NCI-H524 treated with DMSO at 0.1 percent for 48 hours (cell line): ENCODE results near the gene NSUN7.
"Not testable (repeated sequence)": the region's sequence is repeated elsewhere in the genome, so short reads cannot be mapped to it uniquely, and the experiment has no call there.

Experiments used
- DNase-seq: peaks from one replicate; lab custom pipeline; 2025; lab: John Stamatoyannopoulos, UW

The NSUN7 gene

GRCh38 chr4:40737879-40738278 lies 11.9 kb upstream of the NSUN7 start:
- DNase-seq, result no peak

- no peak for DNase-seq
These were observed 10.4 kb upstream of the NSUN7 start for GRCh38 chr4:40739347-40739746.

- DNase-seq, result no peak
These were observed 5.5 kb upstream of the NSUN7 start for GRCh38 chr4:40744218-40744617.

- DNase-seq, result no peak
These were observed 4.3 kb upstream of the NSUN7 start for GRCh38 chr4:40745285-40745984.

- DNase-seq, result no peak
These were observed 2.4 kb upstream of the NSUN7 start for GRCh38 chr4:40747207-40747835.

DNA sequence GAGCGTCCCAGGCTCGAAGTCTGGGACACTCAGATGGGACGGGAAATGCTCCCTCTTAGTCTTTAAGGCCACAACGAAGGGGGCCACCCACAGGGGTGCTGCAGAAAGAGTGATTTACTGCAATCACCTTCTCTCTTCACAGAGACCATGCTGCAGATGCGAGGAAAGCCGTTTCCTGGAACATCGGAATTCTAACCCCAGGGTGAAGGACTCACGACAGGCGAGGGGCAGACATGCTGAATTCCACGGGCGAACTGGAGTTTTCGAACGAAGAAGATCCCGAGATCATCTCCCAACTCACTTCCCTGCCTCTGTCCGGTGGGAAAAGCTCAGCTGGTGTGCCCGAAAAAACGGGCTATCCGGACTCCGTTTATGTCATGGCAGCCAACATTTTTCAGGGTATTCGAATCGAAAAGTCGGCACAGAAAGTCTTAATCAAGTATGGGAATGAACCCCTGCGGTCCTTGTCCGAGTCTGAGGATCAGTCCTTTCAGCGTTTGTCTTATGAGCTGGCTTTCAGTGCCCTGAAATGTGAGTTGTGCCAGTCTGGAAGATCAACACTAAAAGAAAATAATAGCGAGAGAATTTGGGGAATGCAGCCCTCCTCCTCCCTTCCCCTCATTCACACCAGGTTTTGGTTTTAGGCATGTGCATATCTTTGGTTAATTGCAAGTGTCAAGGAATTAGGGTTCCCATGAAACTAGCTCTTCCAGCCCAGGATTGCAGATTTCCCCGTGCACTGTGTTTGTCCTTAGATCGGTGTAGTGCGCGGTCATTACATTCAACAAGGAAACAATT lies 905 bp downstream of the NSUN7 start:
- DNase-seq, result no peak

DNA sequence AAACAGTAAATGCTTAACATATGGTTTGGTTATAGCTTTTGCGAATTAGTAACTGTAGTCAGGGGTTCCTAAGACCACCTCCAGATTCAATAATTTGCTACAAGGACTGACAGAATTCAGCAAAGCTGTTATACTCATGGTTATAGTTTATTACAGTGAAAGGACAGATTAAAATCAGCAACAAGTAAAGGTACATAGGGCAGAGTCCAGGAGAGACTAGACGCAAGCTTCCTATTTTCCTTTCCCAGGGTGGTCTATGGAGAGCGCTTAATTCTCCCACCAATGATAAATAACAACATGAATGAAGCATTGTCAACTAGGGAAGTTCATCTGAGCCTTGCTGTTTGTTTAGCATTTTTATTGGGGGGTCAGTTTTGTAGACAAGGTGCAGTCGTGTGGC lies 5.9 kb downstream of the NSUN7 start:
- DNase-seq, result no peak

GRCh38 chr4:40763228-40763716 lies 13.5 kb downstream of the NSUN7 start:
- no peak for DNase-seq

DNA sequence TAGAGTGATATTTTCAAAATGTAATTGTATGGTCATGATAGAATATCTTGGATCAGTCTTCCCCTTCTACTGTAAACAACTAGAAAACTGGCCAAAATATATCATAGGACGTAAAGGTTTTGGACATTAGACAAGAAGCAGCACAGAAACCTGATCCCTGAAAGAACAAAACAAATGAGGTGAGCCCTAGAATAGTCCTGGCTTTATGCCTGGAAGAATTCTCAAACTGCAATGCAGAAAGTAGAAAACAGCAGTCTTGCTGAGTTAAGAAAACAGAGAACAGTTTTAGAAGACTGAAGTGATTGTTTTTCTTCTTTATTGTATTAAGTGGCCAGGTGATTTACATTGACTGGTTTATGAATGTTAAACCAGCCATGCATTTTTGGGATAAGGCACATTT lies 19.5 kb downstream of the NSUN7 start:
- no peak for DNase-seq

- DNase-seq, result no peak
These were observed 28.3 kb downstream of the NSUN7 start for GRCh38 chr4:40778090-40778489.

DNA sequence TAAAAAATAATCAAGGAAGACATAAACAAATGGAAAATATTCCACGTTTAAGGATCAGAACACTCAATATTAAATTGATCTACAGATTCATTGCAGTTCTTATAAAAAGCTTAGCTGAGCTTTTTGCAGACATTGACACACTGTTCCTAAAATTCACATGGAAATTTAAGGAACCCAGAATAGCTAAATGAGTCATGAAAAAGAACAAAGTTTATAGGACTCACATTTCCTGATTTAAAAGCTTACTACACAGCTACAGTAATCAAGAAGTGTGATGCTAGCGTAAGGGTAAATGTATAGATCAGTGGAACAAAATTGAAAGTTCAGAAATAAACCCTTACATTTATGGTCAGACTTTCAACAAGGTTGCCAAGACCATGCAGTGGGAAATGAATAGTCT lies 33.1 kb downstream of the NSUN7 start:
- DNase-seq, result no peak

- no peak for DNase-seq
These were observed 36.0 kb downstream of the NSUN7 start for GRCh38 chr4:40785727-40786126.

- no peak for DNase-seq
These were observed 38.6 kb downstream of the NSUN7 start for GRCh38 chr4:40788331-40788730.

- no peak for DNase-seq
These were observed 39.3 kb downstream of the NSUN7 start for GRCh38 chr4:40789031-40789430.

DNA sequence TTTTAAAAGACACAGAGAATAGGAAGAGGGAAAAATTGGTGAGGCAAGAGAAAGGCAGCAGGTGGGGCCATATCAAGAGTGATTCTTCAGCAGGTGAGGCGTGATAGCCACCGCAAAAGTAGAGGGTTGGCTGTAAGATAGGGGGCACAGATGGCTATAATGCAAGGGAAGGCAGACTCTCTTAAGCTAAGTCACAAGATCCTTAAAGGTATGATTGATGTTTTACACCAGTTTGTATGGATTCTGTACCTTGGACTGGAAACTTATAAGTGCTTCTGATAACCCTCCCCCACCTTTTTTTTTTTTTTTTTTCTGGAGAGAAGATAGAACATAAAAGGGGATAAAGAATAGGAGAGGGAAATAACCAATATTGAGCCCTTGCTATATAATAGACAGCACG lies 40.0 kb downstream of the NSUN7 start:
- no peak for DNase-seq

DNA sequence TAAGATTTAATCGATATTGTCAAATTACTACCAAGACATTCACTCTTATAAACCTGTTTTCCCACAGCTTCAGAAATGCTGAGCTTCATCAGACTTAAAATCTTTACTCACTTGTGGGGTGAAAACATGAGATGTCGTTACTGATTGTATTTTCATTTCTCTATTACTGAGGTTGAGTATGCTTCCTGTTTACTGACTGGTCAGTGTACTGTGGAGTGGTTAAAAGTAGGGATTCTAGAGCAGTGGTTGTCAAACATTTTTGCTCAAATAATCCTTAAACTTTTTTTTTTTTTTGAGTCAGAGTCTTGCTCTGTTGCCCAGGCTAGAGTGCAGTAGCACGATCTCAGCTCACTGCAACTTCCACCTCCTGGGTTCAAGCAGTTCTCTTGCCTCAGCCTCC lies 50.3 kb downstream of the NSUN7 start:
- no peak for DNase-seq

DNA sequence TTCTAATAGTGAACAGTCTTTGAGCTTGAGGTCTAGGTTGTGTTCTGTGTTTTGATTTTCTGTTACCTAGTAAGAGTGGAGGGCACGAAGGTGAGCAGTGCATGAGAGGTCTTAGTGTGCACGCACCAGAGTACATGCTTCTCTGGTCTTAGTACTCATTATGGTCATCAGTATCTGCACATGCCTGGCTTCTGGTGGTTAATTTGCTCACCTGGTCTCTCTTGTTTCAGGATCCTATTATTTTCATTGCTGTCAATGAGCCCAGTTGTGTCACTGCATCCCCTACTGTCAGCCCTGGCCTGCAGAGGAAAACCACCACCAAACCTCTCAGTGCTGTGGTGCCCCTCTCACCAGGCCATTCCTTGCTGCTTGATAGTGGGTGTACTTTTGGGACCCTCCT lies 54.8 kb downstream of the NSUN7 start:
- DNase-seq, result no peak

- DNase-seq, result no peak
These were observed 59.2 kb downstream of the NSUN7 start for GRCh38 chr4:40808926-40809457.

- DNase-seq, result no peak
These were observed 62.2 kb downstream of the NSUN7 start for GRCh38 chr4:40811956-40812355.

- no peak for DNase-seq
These were observed 62.6 kb downstream of the NSUN7 start for GRCh38 chr4:40812386-40812785.

DNA sequence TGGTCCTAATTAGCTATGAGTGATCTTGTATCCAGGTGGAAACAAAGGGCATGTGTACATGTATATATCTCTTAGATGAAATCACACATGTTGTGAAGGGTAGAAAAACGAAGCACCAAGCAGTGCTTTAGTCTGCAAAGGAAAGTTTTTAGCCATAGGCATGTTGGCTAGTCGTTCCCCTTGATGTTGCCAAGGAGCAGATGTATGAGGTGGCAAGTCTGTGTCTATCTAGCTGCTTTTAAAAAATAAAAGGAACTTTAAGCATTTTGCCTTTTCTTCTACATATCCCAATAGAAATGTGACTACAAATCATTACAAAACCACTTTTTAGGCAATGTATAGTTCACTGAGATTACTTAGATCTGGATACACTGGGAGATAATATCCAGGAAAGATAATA lies 63.1 kb downstream of the NSUN7 start:
- DNase-seq, result no peak

DNA sequence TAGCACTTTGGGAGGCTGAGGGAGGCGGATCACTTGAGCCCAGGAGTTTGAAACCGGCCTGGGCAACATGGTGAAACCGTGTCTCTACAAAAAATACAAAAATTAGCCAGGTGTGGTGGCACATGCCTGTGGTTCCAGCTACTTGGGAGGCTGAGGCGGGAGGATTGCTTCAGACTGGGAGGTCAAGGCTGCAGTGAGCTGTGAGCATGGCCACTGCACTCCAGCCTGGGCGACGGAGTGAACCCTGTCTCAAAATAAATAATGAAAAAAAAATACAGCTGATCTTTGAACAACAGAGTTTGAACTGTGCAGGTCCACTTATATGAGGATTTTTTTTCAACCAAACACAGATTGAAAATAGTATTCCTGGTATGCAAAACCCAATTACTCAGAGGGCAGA lies 67.4 kb downstream of the NSUN7 start:
- DNase-seq, result not testable (repeated sequence)

- no peak for DNase-seq
These were observed 70.3 kb downstream of the NSUN7 start for GRCh38 chr4:40820101-40820500.
